GM19468 (cell line): ENCODE data around the gene PLCB4.
A peak's percentile ranks its signal among the peaks of the same experiment; 100 is the strongest.

Experiments
- ATAC-seq: cut with Tn5 transposase; IDR thresholded peaks from one replicate; pipeline ENCODE4 v1.9.1; 2021; ENCODE audit warnings: mild to moderate bottlenecking, moderate library complexity, moderate number of reproducible peaks; ENCODE audit not compliant: unreplicated experiment; ENCODE audit errors: extremely low read depth

Gene PLCB4

GRCh38 chr20:9458138-9458796 lies 389.4 kb downstream of the PLCB4 start:
- ATAC-seq, result peak; percentile 71

- ATAC-seq, result no peak
Measured at GRCh38 chr20:9460518-9460917, 391.6 kb downstream of the PLCB4 start.

- ATAC-seq, result no peak
Measured at GRCh38 chr20:9467995-9468394, 399.1 kb downstream of the PLCB4 start.

- no peak for ATAC-seq
Measured at GRCh38 chr20:9474835-9475415, 406.0 kb downstream of the PLCB4 start.

GRCh38 chr20:9475456-9475855 lies 406.6 kb downstream of the PLCB4 start:
- no peak for ATAC-seq

- ATAC-seq, result no peak
Measured at GRCh38 chr20:9476174-9476573, 407.3 kb downstream of the PLCB4 start.

- ATAC-seq, result no peak
Measured at GRCh38 chr20:9476637-9477036, 407.8 kb downstream of the PLCB4 start.

GRCh38 chr20:9478771-9479170 lies 409.9 kb downstream of the PLCB4 start:
- ATAC-seq, result no peak

- no peak for ATAC-seq
Measured at GRCh38 chr20:9480066-9480465, 411.2 kb downstream of the PLCB4 start.

- ATAC-seq, result no peak
Measured at GRCh38 chr20:9482180-9482579, 413.3 kb downstream of the PLCB4 start.

- no peak for ATAC-seq
Measured at GRCh38 chr20:9483131-9483530, 414.2 kb downstream of the PLCB4 start.

- ATAC-seq, result no peak
Measured at GRCh38 chr20:9485614-9486340, 416.9 kb downstream of the PLCB4 start.

GRCh38 chr20:9487231-9487630 lies 418.3 kb downstream of the PLCB4 start:
- no peak for ATAC-seq

- ATAC-seq, result no peak
Measured at GRCh38 chr20:9488063-9488462, 419.2 kb downstream of the PLCB4 start.

GRCh38 chr20:9490161-9490560 lies 421.3 kb downstream of the PLCB4 start:
- no peak for ATAC-seq

GRCh38 chr20:9490631-9491030 lies 421.7 kb downstream of the PLCB4 start:
- no peak for ATAC-seq

- no peak for ATAC-seq
Measured at GRCh38 chr20:9491324-9491723, 422.4 kb downstream of the PLCB4 start.

GRCh38 chr20:9492067-9492466 lies 423.2 kb downstream of the PLCB4 start:
- no peak for ATAC-seq

- no peak for ATAC-seq
Measured at GRCh38 chr20:9493803-9494202, 424.9 kb downstream of the PLCB4 start.

GRCh38 chr20:9495701-9496100 lies 426.8 kb downstream of the PLCB4 start:
- ATAC-seq, result no peak

- ATAC-seq, result no peak
Measured at GRCh38 chr20:9496155-9496554, 427.3 kb downstream of the PLCB4 start.

- ATAC-seq, result no peak
Measured at GRCh38 chr20:9498322-9498721, 429.4 kb downstream of the PLCB4 start.
